Prostate gland (tissue), 2 donors: ENCODE data around the gene PCDHGB6.

ENCODE experiments used
- POLR2A ChIP-seq: fragments of 450-650 bp; IDR thresholded peaks from one replicate; pipeline ENCODE4 v1.6.1; 2016; ENCODE audit warnings: antibody characterized with exemption, mild to moderate bottlenecking
- POLR2AphosphoS5 ChIP-seq: sonication (generic); formaldehyde crosslinking; IDR thresholded peaks from one replicate; pipeline ENCODE4 v1.6.1; 2017; ENCODE audit warnings: antibody characterized with exemption
- TF ChIP-seq, protein P1 (sequence below), 4 experiments: fragments of 200-600 bp in 2 of 4; fragments of 450-650 bp in 2 of 4; sonication (generic) in 2 of 4; IDR thresholded peaks; 1 replicate in 3 of 4; 2 replicates in 1 of 4; pipeline ENCODE4 v1.5.1; 2016 to 2019; ENCODE audit warnings: antibody characterized with exemption in 4 of 4, mild to moderate bottlenecking in 2 of 4, moderate library complexity in 2 of 4

DNA sequence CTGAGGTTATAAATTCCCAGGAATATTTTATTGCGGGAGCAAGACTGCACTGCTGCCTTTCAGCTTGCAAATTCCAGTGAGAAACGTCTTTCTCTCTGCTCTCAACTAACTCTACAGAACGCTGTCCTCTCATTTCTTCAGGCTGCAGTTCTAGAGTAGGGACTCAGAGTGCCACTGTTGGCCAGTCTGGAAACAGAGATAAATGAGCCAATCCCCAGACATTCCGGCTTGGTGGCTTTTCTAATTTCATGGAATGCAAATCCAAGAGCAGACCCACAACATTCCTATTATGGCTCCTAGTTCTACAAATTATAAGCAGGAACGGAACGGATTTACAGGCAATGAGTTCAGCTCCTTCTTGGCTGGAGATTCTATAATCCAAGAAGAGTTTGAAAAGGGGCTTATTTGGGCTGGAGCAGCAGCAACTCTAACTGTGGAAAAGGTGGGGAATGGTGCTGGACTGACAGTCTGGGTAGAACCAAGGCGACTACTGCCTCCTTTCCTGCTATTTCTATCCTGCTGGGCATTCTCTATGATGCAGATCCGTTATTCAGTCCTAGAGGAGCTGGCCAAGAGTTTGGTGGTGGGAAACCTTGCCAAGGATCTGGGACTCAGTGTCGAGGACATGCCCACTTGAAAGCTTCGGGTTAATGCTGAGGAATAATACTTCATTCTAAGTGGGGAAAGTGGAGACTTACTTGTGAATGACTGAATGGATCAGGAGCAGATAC is 31.8 kb downstream of the PCDHGB6 start:
- TF ChIP-seq POLR2A (no peak), POLR2AphosphoS5 (no peak)
- TF ChIP-seq, protein P1, sequence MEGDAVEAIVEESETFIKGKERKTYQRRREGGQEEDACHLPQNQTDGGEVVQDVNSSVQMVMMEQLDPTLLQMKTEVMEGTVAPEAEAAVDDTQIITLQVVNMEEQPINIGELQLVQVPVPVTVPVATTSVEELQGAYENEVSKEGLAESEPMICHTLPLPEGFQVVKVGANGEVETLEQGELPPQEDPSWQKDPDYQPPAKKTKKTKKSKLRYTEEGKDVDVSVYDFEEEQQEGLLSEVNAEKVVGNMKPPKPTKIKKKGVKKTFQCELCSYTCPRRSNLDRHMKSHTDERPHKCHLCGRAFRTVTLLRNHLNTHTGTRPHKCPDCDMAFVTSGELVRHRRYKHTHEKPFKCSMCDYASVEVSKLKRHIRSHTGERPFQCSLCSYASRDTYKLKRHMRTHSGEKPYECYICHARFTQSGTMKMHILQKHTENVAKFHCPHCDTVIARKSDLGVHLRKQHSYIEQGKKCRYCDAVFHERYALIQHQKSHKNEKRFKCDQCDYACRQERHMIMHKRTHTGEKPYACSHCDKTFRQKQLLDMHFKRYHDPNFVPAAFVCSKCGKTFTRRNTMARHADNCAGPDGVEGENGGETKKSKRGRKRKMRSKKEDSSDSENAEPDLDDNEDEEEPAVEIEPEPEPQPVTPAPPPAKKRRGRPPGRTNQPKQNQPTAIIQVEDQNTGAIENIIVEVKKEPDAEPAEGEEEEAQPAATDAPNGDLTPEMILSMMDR (IDR thresholded peaks at IDR 0.05) = no peak
